ENCODE measurements around the gene BICD1.
"Not testable (repeated sequence)": the region's sequence is repeated elsewhere in the genome, so short reads cannot be mapped to it uniquely, and the experiment has no call there.

Gene BICD1

DNA sequence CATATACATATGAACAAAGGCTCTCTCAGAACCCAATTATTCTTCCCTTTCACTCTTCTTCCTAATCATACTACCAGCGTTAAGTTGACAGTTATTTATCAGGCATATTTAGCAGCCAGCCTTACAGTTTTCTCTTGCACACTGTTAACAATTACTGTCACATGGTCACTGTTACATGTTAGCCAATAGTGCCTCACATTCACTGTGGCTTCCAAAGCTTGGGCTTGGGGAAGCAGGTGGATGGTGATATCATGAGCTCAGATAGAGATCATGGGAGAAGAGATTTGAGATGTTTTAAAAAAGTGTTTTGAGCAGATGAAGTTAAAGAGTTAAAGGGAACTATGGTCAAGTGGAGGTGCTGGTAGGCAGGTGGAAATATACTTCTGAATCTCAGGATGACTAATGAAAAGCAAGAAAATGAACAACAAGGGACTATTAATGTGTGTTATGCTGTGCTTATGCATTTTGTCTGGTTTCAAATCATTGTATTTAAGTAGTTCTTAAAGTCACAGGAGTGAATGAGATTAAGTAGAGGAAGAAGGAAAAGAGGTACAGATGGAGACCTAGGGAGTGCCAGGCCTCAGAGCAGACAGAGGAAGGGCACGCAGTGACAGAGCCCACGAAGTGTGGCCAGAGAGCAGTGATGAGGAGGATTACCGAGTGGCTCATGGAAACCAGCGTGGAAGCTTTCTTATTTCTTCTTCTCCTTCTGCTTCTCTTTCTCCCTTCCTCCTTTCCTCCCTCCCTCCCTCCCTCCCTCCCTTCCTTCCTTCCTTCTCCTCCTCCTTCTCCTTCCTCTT is 39.6 kb downstream of the BICD1 start:
- no peak for DNase-seq (ENCODE audit: low spot score)

DNA sequence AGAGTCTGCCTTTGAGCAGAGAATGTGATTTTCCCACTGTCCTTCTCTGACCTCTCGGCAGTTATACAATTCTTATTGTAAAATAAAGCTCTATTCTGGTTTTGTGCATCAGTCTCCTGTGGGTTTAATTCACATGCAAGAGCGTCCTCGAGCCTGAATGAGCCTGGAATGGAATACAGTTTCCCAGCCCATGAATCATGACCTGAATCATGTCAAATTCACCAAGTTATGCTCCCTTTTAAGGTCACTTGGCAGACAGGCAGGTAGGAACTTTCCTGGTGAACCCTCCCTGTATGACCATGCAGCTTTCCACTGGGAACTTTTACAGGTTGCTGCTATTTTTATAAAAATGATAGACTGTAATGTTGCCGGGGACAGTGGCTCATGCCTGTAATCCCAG is 41.7 kb downstream of the BICD1 start:
- DNase-seq (ENCODE audit: low spot score) = no peak

DNA sequence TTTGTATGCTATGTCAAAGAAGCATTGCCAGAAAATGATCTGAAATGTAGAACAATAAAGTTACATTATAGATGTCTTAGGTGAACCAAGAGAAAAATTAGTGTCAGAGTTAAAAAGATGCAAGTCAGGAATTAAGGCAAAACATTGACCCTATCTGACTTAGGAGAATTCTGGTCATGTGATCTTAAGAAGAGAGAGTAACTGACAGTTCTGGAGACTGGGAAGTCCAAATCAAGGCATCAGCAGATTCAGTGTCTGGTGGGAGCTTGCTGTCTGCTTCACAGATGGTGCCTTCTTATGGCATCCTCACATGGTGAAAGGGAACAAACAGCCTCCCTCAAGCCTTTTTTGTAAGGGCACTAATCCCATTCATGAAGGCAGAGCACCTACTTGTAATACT is 42.8 kb downstream of the BICD1 start:
- no peak for DNase-seq (ENCODE audit: low spot score)

DNA sequence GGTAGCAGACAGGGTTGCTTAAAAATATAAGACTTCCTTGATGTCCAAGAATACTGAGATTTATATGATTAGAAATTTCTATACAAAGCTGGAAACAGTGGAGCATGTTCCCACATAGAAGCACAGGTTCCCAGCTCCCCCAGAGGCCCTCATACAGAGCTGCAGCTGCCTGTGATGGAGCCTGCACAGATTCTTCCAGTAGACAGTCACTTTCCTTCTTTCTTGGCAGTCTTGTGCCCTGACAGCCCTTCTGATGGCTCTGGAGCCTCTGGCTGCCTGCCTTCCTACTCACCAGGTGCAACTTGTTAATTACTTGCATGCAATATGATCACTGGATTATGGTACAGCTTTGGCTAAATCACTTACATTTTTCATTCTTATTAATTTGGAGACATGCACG is 44.4 kb downstream of the BICD1 start:
- DNase-seq (ENCODE audit: low spot score) = no peak

DNA sequence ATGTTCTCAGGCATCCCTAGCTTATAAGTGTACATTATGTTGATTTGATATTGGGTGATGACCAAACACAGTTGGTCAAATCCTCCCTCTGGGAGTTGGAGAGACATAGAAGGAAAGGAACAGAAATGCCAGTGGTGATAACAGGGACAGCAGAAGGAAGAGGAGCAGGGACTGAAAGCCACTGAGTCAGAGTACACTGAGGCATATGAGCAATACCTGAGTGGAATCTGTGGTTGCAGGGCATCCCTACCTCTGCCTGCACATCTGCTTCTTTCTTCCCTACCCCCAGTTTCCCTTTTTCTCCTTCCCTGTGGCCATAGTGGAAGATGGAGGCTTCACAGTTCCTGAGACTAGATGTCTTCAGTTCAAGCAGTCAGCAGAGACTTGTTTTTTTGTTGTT is 44.9 kb downstream of the BICD1 start:
- no peak for DNase-seq (ENCODE audit: low spot score)

DNA sequence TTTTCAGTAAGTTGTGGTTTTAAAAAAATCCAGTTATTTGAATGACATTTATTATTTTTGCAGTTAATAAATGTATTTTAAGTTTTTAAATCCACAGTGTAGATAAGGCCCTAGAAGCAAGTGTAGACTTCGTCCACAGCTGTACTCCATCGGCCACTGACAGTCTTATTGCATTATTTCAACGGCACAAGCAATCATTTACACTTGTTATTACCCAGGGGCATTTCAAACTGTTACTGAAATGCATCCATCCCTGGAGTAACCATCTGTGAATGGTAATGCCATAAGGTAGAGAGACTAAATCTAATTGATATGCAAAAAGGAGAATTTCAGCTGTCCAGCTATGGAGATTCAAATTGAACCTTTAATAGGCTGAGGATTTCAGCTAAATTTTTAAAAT is 48.4 kb downstream of the BICD1 start:
- no peak for DNase-seq (ENCODE audit: low spot score)

DNA sequence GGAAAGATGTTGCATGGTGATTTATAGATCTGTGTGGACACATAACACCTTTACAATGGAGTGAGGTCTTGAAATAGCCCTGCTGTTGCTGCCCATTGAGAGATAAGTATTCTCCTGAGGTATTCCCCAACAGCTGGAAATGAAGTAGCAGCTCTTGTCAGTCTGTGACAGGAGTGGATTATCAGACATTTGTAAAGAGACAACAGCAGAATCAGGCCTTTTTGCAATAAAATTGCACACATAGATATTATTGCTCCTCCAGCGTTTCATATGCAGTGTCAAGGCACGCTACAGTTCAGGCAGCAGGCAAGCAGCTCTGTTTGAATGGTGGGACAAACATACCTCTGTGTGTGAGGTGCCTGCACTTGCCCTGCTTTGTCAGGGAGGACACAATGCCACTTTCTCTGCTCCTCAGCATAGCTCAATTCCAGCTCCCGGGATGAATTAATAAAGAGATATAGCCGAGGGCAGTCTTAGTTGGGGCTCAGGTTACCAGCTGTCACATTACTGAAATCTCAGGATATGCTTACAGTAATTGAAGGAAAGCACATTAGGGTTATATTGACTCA is 49.4 kb downstream of the BICD1 start:
- no peak for DNase-seq (ENCODE audit: low spot score)

DNA sequence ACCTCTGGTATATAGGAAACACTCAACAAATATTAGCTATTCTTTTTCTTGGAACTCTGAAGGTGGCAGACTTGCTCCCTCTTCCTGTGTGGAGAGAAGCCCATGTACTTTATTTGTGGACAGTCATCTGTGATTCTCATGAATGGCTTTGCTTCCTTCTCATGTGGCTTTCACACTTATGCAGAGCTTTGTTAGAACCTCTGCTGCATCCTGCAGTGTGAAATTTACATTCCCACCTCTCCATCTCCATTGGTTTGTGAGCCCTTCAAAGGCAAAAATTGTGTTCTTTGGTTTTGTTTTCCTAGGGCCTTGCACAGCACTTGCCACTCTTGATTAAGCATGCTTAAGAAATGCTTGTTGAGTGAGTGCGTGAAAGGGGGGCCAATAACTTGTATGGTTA is 51.9 kb downstream of the BICD1 start:
- no peak for DNase-seq (ENCODE audit: low spot score)

DNA sequence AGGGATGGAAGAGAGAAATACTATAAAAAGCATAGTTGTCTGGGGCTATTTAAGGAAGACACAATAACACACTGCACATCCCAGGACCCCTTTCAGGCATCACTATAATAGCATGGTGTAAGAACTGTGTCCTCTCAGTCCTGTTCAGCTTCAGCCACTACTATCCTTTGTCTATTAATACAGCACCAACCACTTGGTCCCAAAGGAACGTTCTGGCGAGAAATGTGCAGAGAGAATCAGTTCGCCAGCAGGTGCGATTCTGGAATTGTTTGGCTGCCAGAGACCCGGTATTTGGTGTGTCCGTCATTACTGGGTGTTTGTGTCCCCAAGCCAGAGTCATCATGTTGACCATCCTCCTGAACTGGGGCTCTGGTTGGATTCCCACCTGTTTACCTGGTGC is 52.7 kb downstream of the BICD1 start:
- no peak for DNase-seq (ENCODE audit: low spot score)

DNA sequence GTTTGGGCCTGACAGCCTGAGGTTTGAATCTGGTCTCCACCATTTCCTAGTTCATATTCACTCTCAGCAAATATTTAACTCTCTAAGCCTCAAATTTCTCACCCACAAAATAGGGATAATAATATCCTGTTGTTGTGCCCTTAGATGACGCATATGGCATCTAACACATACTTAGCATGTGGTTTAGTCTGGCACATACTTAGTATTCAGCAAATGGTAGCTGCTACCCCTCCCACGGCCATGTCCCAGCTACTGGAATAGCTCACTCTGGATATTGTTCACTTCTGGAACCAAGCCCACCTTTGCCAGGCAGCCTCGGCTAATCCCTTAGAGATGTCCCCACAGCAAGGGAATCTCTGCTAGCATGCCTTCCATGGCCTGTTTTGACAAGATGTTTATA is 53.3 kb downstream of the BICD1 start:
- peak; percentile 74 for DNase-seq (ENCODE audit: low spot score)

DNA sequence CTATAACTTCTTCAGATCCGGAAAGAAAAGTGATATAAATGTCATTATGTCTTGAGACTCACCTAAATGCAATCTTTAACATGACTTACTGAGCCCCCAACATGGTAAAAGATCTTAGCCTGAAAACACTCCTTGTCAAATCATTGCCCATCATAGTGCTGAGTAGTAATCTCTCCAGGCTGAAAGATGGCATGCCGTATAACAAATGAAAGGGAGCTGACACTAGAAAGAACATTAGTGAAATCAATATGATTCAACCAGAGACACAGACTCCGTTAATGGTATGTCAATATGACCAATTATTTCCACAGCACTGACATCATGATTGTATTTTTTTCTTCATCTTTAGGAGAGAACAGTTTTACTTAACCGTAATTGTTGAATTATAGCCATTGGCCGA is 54.4 kb downstream of the BICD1 start:
- DNase-seq (ENCODE audit: low spot score) = no peak

DNA sequence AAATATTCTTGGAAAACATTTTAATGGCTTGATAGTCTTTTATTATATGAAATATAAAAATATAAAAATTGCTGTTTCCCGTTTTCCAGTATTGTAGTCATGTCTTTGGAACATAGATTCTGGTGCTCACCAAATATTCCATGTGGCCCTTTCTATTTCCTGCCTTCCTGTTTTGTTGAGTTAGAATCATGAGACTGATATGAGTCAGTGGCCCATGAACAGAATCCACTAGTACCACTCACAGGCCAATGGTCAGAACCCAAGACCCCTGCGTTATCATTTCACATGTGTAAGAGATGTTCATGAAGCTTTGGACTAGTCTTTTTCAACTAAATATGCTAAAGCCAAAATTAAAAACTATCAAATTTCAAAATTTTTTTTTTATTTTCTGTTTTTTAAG is 56.9 kb downstream of the BICD1 start:
- no peak for DNase-seq (ENCODE audit: low spot score)

DNA sequence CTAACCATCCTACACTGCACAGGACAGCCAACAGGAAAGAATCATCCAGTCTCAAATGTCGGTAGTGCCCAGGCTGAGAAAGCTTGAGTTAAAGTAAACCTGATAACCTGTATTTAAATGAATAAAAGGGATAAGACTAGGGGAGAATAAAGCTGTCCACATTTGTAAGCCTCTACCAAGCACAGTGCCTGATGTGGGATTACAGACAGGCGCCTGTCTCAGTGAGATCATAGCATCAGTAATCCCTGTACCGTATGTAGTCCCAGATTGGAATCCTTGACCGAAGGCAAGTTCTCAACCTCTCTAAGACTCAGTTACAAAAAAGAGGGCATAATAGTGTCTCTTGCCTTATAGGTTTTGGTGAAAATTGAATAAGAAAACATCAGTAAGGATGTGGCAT is 59.9 kb downstream of the BICD1 start:
- DNase-seq (ENCODE audit: low spot score) = no peak

DNA sequence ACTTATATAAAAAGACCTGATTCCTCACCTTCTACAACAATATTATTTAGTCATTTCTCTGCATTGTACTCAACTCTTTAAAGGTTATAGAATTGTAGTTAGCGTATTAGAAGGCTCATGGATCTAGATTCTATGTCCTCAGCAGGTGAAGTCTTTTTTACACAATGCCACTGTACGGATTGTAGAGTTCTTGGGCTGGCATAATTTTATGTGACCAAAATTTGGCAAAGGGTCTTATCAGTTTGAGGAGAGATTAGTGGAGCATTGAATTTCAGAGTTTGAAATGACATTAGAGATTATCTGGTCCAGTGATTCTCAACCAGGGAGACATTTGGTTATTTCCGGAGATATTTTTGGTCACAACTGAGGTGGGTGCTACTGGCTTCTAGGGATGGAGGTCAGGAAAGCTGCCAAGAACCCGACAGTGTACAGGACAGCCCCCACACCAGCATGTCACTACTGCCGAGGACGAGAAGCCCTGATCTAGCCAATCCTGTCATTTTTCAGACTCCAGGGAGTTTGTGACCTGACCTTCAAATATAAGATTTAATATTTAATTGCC is 63.9 kb downstream of the BICD1 start:
- no peak for DNase-seq (ENCODE audit: low spot score)

DNA sequence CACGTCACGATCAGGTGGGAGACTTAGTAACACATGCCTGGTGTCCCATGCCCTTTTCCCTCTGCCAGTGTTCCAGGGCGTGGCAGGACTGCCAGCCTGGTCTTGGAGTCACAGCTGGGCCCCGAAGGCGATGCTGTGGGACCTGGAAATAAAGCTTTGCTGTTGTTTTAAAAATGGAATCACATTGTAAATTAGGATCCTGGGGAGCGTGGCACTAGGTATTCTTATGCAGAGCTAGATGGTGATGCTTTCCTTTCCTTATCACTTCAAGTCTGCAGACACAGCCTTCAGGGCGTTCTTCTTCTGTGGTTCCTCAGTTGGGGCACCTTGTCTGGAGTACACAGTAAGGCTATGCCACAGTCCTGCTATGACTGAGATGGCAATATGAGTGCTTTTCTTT is 64.6 kb downstream of the BICD1 start:
- DNase-seq (ENCODE audit: low spot score) = no peak

DNA sequence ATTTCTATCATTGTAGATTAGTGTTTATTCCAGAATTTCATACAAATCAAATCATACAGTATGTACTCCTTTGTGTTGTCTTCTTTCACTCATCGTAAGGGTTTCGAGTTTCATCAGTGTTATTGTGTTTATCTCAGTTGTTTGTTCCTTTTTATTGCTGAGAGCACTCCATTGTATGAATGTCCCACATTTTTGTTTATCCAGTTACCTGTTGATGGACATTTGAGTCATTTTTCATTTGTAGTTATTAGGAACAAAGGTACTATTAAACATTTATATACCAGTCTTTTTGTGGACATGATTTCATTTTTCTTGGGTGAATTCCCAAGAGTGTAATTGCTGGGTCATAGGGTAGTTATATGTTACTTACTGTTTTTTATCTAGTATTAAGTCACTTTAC is 70.0 kb downstream of the BICD1 start:
- DNase-seq (ENCODE audit: low spot score) = no peak

DNA sequence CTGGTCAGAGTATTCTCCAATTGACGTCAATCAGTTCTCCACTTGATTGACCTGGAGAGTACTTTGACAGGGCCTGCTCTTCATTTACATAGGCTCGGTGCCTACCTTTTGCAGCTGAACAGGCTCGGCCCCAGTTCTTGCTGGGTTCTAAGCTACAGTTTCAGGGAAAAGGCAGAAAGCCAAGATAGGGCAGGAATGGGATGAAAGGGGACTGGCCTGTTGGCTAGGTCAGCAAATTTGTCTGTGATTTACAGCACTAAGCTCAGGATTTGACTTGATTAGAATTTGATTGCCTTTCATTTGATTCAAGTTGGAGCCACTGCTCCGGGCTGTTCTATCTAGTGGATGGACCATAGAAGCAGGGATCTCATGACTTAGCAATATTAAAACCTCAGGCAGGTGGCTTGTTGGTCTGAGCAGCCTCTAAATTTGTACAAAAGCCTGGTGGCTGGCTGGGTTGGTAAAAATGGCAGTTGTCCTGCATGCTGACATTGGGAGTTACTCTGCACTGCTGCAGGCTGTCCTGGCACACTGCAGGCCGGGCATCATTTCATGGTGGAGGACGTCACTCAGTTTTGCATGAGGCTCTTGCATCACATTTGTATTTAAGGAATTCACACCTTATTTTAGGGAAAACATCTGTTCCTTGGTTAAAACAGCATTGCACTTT is 71.8 kb downstream of the BICD1 start:
- no peak for DNase-seq (ENCODE audit: low spot score)

DNA sequence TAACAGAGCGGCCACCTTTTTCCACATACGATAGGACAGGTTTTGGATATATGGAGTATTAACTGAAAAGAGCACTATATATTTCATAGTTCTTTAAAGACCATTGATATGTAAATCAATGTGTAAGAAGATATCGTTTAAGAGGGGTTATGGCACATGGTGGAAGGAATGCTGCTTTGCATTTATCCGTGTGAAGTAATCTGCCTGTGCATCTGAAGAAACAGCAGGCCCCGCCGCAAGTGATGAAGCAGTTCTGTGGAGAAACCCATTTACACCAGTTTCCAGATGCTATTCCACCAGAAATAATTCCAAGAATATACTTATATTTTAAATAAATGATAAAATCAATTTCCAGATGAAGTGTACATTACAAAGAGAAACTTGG is 72.4 kb downstream of the BICD1 start:
- no peak for DNase-seq (ENCODE audit: low spot score)

DNA sequence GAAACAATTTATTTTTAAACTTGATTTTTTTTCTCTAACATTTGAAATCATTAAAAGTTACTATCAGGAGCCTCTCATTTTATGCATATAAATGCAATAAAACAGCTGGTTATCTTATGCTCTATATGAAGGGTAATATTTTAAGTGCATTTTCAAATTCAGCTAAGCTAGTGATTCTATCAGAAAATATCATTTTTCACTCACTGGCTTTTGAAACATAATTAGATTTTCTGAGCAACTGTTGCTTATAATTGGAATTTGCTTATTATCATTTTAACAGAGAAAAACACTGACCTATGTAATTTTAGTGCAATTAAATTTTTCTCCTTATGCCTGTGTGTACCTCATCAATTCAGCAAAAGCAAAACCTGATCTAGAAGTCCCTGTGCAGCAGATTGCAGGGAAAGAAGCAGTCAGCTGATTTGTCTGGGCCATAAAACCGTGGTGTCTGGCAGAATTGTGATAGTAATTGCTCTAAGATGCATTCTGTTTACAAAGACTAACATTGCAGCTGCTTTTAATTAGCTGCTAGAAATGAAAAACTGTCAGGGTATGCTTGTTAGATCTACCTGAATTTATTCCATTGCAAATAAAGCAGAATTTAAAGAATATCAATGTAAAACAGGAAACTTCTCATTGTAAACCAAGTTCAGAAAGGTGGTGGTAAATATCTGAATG is 75.0 kb downstream of the BICD1 start:
- no peak for DNase-seq (ENCODE audit: low spot score)

DNA sequence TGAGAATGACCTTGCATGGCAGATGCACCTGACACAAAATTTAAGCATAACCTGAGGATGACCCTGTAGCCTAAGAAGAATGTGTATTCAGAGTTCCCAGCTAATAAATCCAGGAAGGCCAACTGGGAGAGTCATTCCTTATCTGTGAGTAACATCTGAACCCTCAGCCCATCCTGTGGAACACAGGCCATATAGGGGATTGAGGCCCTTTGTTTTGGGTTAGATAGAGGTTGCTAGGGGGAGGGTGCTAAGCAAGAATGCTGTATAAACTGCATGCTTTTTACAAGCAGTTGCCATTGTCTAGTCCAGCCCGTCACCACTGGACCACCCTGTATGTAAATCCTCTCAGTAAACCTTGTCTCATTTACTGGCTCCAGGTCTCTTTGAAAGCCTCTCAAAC is 77.0 kb downstream of the BICD1 start:
- DNase-seq (ENCODE audit: low spot score) = no peak

DNA sequence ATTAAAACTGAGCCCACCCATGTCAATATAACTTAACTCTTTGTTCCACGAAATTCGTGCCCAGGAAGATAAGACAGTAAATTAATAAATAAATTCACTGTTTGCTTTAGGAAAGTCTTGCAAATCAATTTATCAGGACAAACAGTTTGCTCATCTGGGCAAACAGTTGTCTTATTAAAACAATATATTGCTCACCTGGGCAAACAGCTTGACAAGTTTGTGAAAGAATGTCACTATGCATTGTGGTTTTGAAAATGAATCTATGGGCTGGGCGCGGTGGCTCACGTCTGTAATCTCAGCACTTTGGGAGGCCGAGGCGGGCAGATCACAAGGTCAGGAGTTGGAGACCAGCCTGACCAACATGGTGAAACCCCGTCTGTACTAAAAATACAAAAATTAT is 80.5 kb downstream of the BICD1 start:
- not testable (repeated sequence) for DNase-seq (ENCODE audit: low spot score)

DNA sequence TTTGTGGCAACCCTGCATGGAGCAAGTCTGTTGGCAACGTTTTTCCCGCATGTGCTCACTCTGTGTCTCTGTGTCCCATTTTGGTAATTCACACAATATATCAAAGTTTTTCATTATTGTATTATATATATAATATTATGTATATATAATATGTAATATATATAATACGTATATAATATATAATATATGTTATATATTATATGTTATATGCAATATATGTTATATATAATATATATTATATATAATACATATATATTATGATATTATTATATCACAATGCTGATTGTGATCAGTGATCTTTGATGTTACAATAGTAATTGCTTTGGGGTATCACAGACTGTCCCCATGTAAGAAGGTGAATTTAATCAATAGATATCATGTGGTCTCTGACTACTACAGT is 84.8 kb downstream of the BICD1 start:
- DNase-seq (ENCODE audit: low spot score) = no peak
